ENCODE results near the gene TOP2A.
"Not testable (repeated sequence)": the region's sequence is repeated elsewhere in the genome, so short reads cannot be mapped to it uniquely, and the experiment has no call there.

Gene TOP2A

DNA sequence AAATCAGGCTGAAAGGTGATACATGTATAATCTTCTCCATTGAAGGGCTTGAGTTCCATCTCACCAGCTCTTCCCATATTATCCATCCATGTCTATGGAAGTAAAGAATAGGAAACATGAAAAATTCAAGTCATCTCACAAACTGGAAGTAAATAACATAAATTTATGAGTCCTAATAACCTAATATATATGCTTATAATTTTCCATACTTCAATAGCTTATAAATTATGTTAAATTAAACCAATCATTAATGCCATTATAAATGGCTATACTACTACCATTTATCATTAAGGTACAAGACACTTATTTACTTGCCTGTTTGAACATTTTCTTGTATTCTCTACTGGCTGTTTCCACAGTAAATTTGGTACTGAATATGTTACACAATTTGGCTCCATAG lies 4.8 kb downstream of the TOP2A start:
- DNase-seq (ENCODE audit: low read depth in 1 of 2, low spot score in 1 of 2) = no peak
- TF ChIP-seq JUND (IDR thresholded peaks at IDR 0.05; ENCODE audit: low read depth) = no peak
- in situ Hi-C loops (cut with HindIII; ENCODE audit: low pct_unique_long_range_greater_than_20kb, low sequenced_read_pairs) = no loop called here

DNA sequence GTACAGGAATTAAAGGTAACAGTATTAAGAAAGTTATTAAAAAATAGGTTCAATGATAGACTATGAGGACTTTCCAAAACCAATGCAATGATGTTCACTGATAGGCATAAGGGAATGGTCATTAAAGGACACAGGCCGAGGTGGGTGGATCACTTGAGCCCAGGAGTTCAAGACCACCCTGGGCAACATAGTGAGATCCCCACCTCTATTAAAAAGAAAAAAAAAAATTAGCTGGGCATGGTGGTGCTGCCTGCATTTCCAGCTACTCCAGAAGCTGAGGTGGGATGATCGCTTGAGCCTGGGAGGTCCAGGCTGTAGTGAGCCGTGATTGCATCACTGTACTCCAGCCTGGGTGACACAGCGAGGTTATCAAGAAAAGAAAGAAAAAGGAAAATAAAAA lies 5.9 kb downstream of the TOP2A start:
- in situ Hi-C loops (cut with HindIII; ENCODE audit: low pct_unique_long_range_greater_than_20kb, low sequenced_read_pairs) = no loop called here
- no peak for DNase-seq (ENCODE audit: low read depth in 1 of 2, low spot score in 1 of 2)
- no peak for TF ChIP-seq JUND (IDR thresholded peaks at IDR 0.05; ENCODE audit: low read depth)

DNA sequence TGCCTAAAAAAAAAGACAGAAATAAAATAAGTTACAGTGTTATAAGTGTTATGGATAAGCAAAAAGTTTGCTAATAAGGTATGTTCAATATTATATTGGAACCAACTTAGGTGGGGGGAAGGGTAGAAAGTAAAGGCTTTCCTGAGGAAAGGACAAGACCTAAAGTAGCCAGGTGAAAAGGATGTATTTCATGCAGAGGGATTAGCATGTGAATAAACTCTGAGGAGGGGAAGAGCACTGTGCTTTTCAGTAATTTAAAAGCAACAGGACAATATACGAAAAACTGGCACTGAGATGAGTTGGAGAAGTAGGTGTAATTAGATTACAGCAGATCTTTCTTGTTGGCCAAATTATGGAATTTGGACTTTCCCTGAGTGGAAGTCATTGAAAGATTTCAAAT lies 7.6 kb downstream of the TOP2A start:
- in situ Hi-C loops (cut with HindIII; ENCODE audit: low pct_unique_long_range_greater_than_20kb, low sequenced_read_pairs) = no loop called here
- no peak for DNase-seq (ENCODE audit: low read depth in 1 of 2, low spot score in 1 of 2)
- TF ChIP-seq JUND (IDR thresholded peaks at IDR 0.05; ENCODE audit: low read depth) = no peak

DNA sequence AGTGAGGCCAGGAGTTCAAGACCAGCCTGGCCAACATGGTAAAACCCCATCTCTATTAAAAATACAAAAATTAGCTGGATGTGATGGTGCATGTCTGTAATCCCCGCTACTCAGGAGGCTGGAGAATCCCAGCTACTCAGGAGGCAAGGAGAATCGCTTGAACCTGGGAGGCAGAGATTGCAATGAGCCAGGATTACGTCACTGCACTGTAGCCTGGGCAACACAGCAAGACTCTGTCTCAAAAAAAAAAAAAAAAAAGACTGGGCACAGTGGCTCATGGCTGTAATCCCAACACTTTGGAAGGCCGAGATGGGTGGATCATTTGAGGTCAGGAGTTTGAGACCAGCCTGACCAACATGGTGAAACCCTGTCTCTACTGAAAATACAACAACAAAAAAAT lies 8.2 kb downstream of the TOP2A start:
- DNase-seq (ENCODE audit: low read depth in 1 of 2, low spot score in 1 of 2); in situ Hi-C loops (cut with HindIII; ENCODE audit: low pct_unique_long_range_greater_than_20kb, low sequenced_read_pairs): not testable (repeated sequence)

DNA sequence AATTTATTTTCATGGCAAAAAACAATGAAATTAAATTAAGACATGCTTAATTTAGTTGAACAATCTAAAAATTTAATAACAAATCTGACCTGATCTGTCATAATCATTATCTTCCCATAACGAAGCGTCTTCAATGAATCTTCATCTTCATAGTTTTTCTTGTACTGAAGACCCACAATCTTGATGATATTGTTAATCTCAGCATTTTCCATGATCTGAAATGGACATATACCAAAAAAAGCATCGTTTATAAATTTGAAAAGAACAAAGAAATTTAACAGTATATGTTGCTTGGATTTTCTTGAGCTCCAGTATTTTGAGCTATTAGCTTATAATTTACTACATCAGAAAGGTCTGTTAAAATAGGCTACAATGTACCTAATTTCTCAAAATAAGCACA lies 10.2 kb downstream of the TOP2A start:
- no peak for DNase-seq (ENCODE audit: low read depth in 1 of 2, low spot score in 1 of 2)
- TF ChIP-seq JUND (IDR thresholded peaks at IDR 0.05; ENCODE audit: low read depth) = no peak
- in situ Hi-C loops (cut with HindIII; ENCODE audit: low pct_unique_long_range_greater_than_20kb, low sequenced_read_pairs) = no loop called here

DNA sequence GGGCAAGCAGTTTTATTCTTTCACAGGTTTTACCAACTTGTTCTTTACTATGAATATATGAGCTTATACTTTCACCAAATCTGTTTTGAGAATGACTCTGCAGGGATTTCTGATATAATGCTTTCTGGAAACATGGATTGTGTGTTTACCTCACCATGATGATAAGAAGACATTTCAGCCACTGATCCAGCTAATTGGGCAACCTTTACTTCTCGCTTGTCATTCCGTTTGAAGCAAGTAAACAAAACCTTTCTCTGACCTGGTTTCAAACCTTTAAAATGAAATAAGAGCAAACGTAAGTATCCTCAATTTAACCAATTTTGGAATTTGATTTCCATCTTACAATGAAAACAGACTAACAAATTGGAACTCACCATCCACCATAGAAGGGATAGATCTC lies 13.7 kb downstream of the TOP2A start:
- no peak for DNase-seq (ENCODE audit: low read depth in 1 of 2, low spot score in 1 of 2)
- in situ Hi-C loops (cut with HindIII; ENCODE audit: low pct_unique_long_range_greater_than_20kb, low sequenced_read_pairs) = no loop called here
- no peak for TF ChIP-seq JUND (IDR thresholded peaks at IDR 0.05; ENCODE audit: low read depth)

DNA sequence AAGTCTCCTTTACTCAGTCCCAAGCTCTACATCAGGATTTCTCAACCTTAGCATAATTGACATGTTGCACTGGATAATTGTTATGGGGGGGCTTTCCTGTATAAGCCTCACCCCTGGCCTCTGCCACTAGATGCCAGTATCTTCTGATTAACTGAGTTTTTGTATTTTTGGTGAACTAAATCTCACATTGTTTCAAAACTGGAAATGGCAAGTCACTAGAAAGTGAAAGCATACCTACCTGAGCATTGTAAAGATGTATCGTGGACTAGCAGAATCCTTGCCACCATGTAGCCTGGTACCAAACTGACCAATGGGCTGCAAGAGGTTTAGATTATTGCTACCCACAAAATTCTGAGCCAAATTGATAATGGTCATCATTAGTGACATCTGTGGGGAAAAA lies 15.0 kb downstream of the TOP2A start:
- TF ChIP-seq JUND (IDR thresholded peaks at IDR 0.05; ENCODE audit: low read depth) = no peak
- DNase-seq (ENCODE audit: low read depth in 1 of 2, low spot score in 1 of 2) = no peak
- in situ Hi-C loops (cut with HindIII; ENCODE audit: low pct_unique_long_range_greater_than_20kb, low sequenced_read_pairs) = no loop called here

DNA sequence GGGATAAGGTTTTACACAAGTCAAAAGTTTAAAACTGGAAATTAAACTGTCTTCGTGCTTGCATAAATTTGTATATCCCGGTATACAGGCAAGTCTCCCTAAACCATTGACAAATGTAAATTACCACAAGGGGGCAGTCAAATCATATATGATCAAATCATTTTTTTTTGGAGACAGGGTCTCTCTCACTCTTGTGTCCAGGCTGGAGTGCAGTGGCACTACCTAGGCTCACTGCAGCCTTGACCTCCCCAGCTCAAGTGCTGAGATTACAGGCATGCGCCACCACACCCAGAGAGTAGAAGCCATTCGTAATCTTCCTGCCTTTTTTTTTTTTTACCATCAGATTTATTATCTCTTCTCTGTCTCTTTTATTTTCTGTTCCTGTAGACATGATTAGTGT lies 18.5 kb downstream of the TOP2A start:
- in situ Hi-C loops (cut with HindIII; ENCODE audit: low pct_unique_long_range_greater_than_20kb, low sequenced_read_pairs) = no loop called here

DNA sequence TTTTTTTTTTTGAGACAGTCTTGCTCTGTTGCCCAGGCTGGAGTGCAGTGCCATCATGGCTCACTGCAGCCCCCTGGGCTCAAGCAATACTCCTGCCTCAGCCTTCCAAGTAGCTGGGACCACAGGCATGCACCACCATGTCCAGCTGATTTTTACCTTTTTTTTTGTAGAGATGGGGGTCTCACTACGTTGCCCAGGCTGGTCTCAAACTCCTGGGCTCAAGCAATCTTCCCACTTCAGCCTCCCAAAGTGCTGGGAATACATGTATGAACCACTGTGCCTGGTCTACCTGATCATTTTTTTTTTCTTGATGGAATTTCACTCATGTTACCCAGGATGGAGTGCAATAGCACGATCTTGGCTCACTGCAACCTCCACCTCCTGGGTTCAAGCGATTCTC lies 31.1 kb downstream of the TOP2A start:
- in situ Hi-C loops (cut with HindIII; ENCODE audit: low pct_unique_long_range_greater_than_20kb, low sequenced_read_pairs); DNase-seq (ENCODE audit: low read depth in 1 of 2, low spot score in 1 of 2): not testable (repeated sequence)

More for the DNA sequence above, 18.5 kb downstream of the TOP2A start:
- peak in 1 of 2 experiments; percentile 75 for DNase-seq (ENCODE audit: low read depth in 1 of 2, low spot score in 1 of 2)
- no peak for TF ChIP-seq JUND (IDR thresholded peaks at IDR 0.05; ENCODE audit: low read depth)

DNA sequence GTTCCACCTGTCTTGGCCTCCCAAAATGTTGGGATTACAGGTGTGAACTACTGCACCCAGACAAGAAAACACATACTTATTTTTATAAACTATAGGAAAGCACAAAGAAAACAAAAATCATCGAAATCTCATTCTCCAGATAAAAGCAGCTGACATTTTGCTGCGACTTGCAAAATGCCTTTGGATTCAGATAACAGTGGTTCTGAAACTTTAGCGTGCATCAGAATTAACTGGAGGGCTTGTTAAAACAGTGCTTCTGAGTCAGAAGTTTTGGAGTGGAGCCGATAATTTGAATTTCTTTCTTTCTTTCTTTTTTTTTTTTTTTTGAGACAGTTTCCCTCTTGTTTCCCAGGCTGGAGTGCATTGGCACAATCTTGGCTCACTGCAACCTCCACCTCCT lies 35.4 kb downstream of the TOP2A start:
- in situ Hi-C loops (cut with HindIII; ENCODE audit: low pct_unique_long_range_greater_than_20kb, low sequenced_read_pairs) = no loop called here
- TF ChIP-seq JUND (IDR thresholded peaks at IDR 0.05; ENCODE audit: low read depth) = no peak

DNA sequence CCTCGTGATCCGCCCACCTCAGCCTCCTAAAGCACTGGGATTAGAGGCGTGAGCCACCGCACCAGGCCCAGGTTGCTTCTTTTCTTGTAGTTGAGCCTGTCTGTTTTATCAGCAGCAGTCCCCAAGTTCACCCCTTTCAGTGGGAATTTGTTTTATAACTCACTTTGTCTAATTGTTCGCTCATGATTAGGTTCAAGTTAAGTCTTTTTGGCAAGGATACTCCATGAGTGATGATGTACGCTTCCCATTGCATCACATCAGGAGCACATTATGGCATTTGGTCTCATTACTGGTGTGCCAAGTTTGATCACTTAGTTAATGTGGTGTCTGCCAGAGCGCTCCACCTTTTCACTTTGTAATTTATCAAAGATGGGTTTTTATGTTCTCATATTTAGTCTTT lies 38.7 kb downstream of the TOP2A start:
- no peak for TF ChIP-seq JUND (IDR thresholded peaks at IDR 0.05; ENCODE audit: low read depth)
- in situ Hi-C loops (cut with HindIII; ENCODE audit: low pct_unique_long_range_greater_than_20kb, low sequenced_read_pairs) = no loop called here
- no peak for DNase-seq (ENCODE audit: low read depth in 1 of 2, low spot score in 1 of 2)

More for the DNA sequence above, 35.4 kb downstream of the TOP2A start:
- DNase-seq (ENCODE audit: low read depth in 1 of 2, low spot score in 1 of 2) = no peak

DNA sequence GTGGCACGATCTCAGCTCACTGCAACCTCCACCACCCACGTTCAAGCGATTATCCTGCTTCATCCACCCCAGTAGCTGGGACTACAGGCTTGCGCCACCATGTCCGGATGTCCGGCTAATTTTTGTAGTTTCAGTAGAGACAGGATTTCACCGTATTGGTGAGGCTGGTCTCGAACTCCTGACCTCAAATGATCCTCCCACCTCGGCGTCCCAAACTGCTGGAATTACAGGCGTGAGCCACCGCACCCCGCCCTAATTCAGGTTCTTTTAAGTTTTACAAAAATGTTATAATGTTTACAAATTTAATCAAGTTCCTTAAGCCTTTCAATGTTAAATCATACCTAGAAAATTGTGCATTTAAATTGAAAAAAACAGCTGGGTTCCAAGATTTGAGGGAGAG lies 39.9 kb downstream of the TOP2A start:
- in situ Hi-C loops (cut with HindIII; ENCODE audit: low pct_unique_long_range_greater_than_20kb, low sequenced_read_pairs) = no loop called here
- TF ChIP-seq JUND (IDR thresholded peaks at IDR 0.05; ENCODE audit: low read depth) = no peak
- DNase-seq (ENCODE audit: low read depth in 1 of 2, low spot score in 1 of 2) = no peak

DNA sequence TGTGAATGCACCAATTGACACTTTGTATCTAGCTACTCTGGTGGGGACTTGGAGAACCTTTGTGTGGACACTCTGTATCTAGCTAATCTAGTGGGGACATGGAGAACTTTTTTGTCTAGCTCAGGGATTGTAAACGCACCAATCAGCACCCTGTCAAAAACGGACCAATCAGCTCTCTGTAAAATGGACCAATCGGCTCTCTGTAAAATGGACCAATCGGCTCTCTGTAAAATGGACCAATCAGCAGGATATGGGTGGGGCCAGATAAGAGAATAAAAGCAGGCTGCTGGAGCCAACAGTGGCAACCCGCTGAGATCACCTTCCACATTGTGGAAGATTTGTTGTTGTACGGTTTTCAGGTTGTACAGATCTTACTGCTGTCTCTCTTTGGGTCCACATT lies 41.2 kb downstream of the TOP2A start:
- in situ Hi-C loops (cut with HindIII; ENCODE audit: low pct_unique_long_range_greater_than_20kb, low sequenced_read_pairs); DNase-seq (ENCODE audit: low read depth in 1 of 2, low spot score in 1 of 2): not testable (repeated sequence)

DNA sequence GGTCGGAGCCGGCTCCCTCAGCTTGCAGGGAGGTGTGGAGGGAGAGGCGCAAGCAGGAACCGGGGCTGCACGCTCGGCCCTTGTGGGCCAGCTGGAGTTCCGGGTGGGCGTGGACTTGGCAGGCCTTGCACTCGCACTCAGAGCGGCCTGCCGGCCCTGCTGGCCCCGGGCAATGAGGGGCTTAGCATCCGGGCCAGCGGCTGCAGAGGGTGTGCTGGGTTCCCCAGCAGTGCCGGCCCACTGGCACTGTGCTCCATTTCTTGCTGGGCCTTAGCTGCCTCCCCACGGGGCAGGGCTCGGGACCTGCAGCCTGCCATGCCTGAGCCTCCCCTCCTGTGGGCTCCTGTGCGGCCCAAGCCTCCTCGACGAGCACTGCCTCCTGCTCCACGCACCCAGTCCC lies 41.9 kb downstream of the TOP2A start:
- DNase-seq (ENCODE audit: low read depth in 1 of 2, low spot score in 1 of 2); in situ Hi-C loops (cut with HindIII; ENCODE audit: low pct_unique_long_range_greater_than_20kb, low sequenced_read_pairs): not testable (repeated sequence)
